GM21786 (cell line): ENCODE measurements around the gene STEEP1.

Source experiments
- ATAC-seq: cut with Tn5 transposase; IDR thresholded peaks from one replicate; pipeline ENCODE4 v1.9.1; 2021; ENCODE audit not compliant: unreplicated experiment

Gene STEEP1

DNA sequence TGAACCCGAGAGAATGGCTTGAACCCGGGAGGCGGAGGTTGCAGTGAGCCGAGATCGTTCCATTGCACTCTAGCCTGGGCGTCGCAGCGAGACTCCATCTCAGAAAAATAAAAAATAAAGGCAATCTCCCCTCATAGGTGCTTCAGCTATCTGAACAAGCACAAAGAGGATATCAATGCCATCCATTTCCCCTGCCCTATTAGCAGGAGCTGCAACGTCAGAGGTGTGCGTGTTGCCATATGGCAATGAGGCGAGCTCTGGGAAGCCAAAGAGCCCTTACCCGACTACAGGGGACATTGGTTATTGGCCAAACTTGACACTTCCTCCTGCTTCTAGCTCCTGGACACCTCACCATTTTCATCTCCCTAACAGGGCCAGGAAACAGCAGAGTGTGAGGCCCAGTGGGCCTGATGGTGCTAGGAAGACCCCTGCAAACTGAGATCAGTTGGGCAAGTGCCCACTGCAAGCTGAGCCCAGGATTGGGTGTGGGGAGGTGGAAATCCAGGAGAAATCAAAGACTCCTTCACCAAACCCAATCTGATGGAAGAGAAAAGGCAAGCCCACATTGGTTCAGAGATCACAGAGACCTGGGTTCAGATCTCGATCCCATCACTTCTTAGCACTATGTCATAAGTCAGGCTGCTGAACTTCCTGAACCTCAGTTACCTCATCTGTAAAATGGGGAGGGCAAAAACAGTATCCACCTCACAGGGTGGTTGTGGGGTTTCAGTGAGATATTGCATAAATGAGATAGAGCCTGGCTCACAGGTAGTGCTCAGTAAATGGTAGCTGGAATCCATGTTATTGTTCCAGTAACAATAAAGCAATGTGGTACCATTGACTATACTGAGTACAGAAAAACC, 75.8 kb downstream of the STEEP1 start:
- ATAC-seq: no peak

DNA sequence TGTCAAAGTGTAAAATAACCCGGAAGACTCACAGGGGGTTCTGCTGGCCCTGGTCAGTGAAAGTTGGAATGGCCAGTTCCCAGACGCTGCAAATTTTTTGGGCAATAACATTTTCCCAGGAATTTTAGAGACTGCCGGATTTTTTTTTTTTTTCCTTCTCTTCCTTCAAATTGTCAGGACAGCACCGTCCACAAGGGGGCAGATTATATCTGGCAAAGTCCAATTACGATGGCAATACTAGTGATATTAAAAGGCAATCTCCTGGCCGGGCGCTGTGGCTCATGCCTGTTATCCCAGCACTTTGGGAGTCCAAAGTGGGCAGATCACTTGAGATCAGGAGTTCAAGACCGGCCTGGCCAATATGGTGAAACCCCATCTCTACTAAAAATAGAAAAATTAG, 76.5 kb downstream of the STEEP1 start:
- ATAC-seq: no peak
